Measurements from ENCODE around the gene SYNDIG1. TPM values are rescaled to one million over a fixed set of nuclear protein-coding genes. Genes with fewer than 3 reads are reported as not detected.
A peak's percentile ranks its signal among the peaks of the same experiment; 100 is the strongest.

SYNDIG1 gene
- total RNA-seq, 1 experiment from 2014 or later: 0.11 TPM

DNA sequence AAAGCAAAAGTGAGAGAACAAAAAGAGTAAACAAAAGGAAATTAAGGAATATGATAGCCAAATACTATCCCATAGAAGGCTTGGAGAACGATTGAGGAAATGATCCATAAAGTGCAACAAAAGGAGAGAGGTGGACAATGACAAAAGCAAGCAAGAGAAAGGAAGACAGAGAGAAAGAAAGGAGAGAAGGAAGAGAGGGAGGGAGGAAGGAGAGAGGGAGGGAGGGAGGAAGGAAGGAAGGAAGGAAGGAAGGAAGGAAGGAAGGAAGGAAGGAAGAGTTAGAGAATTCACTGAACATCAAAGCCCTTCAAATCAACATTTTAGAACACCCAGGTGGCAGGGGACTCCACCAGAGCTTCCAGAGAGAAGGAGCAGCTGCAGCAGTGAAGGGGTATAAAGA, 185.0 kb downstream of the SYNDIG1 start:
- DNase-seq (ENCODE audit: low read depth): no peak

DNA sequence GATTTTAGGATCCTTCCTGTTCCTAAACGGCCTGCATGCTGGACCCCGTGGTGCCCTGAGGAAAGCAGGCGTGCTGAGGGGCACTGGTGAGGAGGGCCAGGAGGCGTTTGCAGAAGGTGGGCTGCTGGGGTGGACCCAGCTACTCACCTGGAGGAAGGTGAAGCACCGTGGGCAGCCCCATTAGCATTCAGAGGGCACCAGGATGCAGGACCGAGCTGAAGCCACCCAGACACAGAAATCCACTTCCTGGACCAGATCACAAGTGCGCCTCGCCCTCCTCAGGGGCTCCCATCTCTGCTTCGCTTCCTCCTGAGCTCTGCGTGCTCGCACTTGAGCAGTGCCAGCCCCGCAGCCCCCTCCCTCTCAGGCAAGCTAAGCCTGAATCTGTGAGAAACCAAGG, 187.0 kb downstream of the SYNDIG1 start:
- DNase-seq (ENCODE audit: low read depth): no peak

DNA sequence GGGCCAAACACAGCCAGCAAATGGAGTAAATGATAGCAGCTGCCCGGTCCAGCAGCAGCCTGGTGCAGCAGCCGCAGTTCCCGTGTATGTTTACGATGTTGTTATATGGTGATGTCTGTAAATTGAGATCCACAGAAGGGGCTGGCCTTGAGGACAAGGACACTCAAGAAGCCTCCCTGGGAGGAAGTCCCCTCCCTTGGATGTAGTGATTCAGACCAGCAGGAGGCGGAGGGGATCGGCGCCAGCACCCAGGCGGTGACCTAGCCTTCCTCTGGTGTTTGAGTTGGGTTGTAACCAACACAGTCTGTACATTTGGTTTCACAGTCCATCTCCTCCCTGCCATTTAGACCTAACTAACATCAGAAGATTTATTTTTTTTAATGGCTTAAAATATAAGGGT, 187.8 kb downstream of the SYNDIG1 start:
- no peak for DNase-seq (ENCODE audit: low read depth)

DNA sequence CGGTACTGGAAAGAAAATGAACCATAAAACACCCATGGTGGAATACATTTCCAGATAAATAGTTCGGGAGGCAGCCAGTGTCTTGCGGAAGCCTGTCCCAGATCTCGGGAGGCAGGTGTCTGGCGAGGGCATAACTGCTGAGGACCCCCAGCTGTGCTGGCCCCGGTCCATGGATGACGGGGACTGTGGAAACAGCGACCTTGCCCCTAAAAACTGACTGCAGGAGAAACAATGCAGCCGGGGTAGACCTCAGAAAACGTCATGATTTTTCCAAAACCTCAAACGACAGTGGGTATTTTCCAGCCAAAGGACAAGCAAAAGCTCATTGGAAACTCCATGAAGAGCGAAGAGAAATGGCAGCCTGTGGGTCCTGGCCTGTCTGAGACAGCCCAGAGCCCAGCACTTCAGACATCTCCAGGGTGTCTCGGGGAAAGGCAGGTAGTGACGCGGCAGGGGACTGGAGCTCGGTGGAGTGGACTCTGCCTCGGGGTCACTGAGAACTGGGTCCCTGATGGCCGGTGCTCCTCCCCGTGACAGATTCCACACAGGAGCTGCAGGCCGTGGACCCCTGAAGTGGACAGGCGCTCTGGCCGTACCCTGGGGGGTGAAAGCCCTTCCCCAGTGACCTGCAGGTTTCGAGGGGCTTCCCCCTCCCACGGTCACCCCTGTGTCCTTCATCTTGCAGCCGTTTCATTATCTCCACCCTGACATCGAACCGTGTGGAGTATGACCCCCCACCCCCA, 188.6 kb downstream of the SYNDIG1 start:
- no peak for DNase-seq (ENCODE audit: low read depth)

DNA sequence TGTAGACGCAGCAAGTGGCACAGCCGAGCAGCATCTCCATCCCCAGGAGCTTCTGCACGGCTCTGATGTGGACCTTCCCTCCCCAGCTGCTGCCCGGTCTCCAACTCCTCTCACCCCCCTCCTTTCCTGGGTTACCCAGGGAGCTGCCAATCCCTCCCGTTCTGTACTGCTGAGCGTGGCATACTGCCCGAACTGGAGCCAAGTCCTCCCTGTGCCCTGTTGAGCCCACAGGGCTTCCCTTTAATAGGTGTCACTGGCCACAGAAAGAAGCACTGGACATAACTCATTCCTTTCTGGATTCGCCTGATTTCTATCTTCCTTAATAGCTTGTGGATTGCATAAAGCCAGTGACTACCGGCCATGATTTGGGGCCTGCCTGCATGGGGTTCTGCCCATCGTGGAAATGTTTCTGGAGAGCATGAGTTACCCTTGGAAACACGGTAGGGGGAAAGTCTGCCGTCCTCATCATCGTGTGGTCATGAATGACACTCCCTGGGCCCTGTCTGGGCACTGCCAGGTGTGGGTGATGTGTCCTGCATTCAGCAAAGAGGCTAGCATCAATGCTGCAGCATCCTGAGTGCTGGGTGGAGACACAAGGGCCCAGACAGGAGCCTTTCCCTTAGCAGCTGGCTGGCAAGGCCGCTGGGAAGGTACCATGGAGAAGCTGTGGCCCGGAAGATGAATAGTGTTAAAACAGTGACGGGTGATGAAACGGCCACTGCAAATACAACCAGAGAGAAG, 189.7 kb downstream of the SYNDIG1 start:
- DNase-seq (ENCODE audit: low read depth): no peak

DNA sequence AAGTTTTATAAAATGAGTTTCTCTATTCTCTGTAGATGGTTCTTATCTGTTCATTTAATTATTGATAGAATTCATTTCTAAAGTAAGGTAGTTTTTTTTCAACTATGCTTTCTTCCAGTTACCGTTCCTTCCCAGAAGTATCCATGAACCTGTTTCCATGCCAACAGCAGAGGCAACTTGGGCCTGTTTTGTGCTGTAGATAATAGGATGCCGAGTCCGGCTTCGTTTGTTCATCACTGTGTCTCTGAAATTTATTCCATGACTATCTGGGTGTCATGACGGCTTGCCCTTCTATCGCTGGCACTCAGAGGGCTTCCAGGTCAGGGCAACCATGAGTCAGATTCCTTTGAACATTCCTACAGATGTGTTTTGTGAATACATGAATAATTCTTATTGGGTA, 190.4 kb downstream of the SYNDIG1 start:
- no peak for DNase-seq (ENCODE audit: low read depth)

DNA sequence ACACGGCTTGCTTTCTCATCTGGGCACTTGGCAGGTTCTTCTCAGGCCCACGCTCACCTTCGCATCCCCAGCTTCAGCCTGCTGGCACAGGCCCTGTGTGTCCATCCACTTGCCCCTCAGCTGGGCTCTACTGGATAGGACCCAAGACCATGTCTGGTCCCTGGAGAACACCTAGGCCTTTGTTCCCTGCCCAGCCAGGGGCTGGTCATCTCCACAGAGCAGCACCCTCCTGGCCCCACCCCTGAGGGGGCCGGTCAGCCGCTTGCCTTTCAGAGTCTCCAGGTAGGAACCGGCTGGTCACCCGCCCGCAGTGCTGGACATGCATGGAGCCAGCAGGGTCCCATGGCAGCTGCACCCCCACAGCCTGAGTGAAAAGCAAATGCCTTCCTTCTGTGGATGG, 191.2 kb downstream of the SYNDIG1 start:
- no peak for DNase-seq (ENCODE audit: low read depth)

DNA sequence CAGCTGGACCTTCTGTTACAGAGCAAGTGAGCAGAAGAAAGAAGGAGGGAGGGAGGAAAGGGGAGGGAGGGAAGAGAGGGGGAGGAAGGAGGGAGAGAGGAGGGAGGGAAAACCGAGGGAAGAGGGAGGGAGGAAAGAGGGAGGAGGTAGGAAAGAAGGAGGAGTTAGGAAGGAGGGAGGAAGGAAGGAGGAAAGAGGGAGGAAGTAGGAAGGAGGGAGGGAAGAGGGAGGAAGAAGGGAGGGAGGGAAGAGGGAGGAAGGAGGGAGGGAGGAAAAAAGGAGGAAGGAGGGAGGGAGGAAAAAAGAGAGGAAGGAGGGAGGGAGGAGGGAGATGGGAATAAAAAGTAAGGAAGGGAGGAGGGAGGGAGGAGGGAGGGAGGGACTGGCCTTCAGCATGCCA, 191.8 kb downstream of the SYNDIG1 start:
- no peak for DNase-seq (ENCODE audit: low read depth)

DNA sequence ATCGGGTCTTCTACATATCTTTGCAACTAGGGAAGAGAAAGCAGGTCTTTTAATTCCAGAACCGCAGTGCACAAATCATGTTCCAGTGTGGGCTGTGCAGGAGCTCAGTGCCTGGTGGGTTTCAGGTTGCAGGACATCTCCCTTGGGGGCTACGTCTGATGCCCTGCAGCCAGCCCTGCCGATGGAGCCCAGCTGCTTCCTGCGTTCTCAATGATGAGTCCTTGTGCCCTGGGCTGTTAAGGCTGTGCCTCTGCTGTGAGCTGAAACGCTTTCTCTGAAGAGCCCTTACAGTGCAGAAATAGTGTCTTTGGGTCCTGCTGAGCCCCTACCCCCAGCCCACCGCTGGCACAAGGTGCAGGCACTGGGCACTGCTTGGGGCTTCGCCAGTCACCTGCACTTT, 192.9 kb downstream of the SYNDIG1 start:
- no peak for DNase-seq (ENCODE audit: low read depth)

DNA sequence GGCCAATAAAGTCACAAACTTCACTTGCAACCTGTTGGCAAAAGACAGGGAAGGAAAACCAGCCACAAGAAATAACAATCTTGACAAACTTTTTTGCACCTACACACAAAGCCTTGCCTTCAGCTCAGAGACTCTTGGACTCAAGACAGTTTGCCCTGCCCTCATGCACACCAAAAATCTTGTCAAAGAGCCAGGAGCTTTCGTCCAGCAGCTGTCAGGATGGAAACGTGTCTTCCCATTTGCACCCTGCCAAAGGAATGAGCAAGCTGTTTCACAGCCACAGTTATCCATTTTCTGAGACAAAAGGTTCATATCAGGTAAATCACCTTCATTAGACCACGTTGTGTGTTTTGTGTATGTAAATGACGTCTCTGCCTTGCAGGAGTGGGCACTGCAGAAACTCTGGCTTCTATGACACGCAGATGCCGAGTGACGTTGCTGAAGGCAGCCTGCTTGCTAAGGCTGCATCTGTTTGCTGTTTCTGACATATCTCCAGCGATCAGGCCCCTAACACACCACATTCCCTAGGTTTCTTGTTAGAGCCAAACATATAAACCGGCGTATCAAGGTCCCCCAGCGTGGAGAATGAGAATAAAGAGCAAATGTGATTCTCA, 193.4 kb downstream of the SYNDIG1 start:
- DNase-seq (ENCODE audit: low read depth): peak; percentile 63

DNA sequence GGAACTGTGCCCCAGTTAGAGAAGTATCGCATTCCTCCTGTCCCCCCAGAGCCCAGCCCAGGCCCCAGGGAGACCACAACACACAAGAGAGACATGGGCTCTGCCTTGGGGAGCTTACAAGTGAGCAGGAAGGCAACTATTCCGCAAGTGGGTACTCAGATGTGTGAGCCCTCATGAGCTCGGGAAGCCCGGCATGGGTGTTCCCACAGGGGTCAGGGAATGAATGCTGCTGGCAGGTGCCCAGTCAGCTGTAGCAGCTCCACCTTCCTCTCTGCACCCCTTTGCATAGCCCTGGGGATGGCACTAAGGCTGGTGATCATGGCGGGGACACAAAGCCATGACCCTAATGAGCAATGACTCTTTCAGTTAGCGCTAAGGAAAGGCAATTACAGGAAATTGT, 194.1 kb downstream of the SYNDIG1 start:
- no peak for DNase-seq (ENCODE audit: low read depth)

DNA sequence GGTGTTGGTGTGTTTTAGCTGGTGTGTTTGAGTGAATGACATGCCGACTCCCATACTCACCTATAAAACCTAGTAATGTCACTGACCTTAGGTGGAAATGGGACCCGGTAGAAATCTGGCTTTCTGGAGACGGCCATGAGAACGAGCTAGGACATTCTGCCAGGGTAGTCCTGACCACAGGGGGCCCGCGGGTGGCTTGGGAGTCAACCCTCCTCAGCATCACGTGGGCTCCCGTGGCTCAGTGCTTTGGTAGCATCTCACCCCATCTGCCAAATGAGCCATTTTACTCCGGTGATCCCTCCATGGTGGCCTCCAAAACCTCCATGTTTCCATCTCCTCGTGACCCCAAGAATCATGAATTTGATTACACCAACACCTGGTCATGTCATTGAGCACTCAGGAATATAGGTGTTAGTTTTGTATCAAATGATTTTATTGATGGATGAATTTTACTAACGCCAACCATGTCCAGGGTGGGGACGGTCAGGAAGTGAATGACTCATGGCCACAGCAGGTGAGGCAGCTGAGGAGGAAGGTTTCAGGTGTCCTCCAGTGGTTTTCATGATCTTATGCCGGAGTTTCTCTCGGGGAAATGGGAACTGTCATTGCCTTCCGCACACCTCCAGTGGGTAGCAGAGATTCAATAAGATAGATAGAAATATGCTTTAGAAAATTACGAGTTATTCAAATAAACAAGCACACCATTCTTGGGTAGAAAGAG, 195.0 kb downstream of the SYNDIG1 start:
- DNase-seq (ENCODE audit: low read depth): no peak

DNA sequence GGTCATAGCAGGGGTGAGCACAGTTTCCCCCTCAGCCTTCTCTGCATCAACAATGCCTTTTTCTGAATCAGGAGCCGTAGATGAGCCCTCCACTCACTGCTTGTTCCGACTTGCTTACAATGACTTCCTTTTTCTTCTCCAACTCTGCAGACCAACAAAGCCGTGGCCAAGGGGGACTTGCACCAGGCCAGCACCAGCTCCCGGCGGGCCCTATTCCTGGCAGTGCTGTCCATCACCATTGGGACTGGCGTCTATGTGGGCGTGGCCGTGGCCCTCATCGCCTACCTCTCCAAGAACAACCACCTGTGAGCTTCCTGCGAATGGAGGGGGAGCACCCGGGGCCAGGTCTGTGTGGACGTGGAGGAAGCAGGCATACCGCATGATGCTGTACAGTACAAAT, 195.8 kb downstream of the SYNDIG1 start:
- DNase-seq (ENCODE audit: low read depth): no peak

DNA sequence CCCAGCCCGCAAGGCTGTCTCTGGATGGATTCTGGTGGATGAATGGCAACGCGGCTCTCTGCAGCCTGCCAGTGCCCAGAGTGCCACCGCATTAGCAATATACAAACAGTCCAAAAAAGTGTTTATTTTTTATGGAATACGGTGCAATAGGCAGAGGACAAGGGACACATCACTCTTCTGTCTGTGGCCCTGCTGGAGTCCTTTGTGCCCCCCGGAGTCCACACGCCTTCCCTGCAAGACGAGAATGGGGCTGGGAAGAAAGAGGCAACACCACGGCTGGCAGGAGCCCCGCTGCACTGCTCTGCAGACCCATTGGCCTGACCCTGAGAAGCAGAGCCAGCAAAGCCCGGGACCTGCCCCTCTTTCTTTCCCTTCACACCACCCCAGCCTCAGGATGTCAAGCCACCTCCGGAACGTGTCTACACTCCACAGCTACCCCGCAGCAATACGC, 196.3 kb downstream of the SYNDIG1 start:
- DNase-seq (ENCODE audit: low read depth): no peak

DNA sequence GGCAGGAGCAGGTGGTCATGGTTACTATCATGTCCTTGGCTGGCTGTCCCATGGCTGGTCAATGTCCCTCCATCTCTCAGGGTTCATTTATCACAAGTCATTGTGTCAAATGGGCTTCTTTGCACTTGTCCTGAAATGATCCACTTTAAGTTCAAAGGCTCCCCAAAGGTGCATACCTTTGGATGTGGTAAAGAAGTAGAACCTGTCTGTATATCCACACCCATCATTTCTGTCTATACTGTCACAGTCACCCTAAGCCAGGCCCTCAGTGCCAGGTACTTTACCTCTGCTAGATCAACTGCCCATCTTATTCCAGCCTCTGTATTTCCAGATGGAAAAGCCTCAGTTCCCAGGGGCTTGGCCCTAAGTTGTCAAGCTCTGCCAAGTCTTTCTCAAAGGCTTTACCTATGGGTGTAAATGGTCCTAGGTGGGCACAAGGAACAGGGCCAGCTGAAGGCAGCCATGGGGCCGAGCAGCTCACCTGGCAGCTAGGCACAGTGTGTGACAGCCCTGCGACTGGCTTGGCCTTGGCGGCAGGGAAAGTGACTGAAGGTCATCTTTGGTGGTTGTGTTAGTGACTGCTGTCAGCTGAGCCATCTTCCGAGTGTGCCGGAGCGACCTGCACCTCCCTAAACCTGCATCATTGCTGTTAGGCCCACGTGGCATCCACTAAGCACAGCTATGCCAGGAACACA, 198.4 kb downstream of the SYNDIG1 start:
- DNase-seq (ENCODE audit: low read depth): no peak

DNA sequence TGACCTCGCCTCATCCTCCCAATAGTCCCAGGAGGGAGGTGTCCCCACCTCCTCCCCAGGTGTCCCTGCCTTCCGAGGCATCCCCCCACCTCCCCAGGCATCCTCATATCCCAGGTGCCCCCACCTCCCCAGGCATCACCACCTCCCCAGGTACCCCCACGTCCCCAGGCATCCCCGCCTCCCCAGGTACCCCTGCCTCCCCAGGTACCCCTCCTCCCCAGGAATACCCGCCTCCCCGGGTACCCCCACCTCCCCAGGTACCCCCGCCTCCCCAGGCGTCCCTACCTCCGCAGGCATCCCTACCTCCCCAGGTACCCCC, 198.9 kb downstream of the SYNDIG1 start:
- DNase-seq (ENCODE audit: low read depth): no peak

DNA sequence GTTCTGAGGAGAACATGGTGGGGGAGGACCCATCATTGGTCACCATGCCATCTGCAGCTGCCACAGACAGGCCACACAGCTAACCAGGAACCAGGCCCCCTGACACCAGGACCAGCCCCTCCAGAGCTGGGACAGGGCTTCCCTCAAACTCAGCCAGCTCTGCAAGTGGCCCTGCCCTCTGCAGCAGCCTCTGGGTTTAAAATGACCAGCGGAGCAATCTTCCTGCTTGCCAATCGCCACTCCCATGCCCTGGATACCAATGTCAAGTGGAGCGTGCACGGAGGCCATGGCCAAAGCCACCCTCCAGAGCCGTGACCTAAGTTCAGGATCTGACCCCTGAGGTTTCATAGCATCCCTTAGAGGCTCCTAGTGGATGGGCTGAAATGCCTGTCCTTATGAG, 199.4 kb downstream of the SYNDIG1 start:
- DNase-seq (ENCODE audit: low read depth): no peak

DNA sequence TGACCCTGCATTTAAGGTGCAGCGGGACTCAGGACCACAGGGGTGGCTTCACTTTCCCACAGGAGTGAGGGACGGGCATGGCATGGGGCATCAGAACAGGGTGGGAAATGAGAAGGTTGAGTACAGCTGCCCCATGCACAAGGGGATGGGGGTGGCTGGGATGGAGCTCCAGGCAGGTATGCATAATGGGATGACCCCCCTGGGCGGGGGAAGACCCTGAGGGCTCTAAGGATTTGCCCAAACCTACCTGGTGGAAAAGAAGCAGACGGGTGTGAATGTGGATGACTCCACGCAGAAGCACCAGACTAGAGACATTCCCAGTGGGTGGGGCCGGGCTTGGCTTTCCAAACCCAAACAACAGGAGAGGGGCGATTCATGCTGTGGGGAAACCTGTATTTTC, 200.3 kb downstream of the SYNDIG1 start:
- DNase-seq (ENCODE audit: low read depth): no peak

DNA sequence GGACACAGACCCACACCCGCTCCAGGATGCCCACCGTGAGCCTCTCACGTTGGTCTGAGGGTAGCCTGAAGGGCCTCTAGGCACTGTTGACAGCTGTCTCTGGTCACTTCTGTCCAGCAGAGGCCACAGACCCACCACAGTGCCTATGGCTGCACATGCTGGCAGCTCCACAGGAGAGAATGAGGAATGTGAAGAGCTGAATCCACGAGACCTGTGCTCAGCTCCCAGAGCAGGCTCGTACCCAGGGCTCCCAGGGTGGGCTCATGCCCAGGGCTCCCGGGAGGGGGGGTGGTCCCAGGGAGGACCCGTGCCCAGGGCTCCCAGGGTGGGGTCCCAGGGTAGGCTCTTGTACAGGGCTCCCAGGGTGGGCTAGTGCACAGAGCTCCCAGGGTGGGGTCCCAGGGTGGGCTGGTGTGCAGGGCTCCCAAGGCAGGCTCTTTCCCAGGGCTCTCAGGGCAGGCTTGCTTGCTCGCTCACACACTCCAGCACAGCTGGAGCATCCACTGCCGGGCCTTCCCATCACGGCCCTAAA, 201.0 kb downstream of the SYNDIG1 start:
- no peak for DNase-seq (ENCODE audit: low read depth)

DNA sequence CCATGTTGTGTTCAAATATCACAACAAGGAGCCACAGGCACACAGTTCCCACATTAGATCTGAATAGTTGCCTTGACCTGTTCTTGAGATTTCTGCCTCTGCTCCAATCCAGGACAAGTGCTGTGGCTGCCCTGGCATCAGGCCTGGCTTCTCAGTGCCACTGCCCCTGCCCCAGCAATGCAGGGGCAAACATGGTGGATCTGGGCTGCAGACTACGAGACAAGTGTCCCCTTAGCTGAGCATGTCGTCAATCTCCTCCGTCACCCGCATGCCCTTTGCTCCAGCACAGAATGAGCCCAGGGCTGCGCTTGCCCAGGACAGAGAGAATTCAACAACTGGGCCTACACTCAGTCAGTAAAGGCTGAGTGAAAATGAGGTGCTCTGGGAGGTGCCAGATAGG, 201.6 kb downstream of the SYNDIG1 start:
- DNase-seq (ENCODE audit: low read depth): no peak

DNA sequence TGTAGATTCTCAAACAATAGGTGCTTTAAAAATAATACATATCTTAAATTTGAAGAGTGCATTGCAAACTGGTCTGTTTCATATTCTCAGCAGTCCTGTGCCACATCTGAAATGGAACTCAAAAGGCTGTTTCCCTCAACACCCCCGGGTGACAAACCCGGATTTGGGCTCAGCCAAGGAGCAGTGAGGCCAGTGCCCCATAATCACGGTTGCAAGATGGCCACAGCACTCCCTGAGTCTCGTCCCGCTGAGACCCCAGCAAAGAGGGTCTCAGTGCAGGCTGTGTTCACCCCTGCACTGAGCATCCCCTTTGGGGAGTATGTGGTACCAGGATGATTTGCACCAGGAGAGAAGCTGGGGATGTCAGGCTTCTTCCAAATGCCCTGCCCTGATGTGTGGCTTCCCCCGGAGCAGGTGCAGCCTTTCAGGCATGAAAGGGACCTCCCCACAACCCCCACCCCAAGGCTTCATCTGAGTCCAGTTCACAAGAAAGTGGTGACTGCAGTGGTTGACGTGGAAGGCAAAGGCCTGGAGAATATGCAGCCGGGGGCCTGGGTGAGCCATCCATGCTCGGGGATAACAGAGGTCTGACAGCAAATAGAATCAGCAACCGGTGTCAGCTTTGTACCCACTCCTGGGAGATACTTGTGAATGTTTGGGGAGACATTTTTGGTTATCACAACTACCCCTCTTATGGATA, 202.9 kb downstream of the SYNDIG1 start:
- peak; percentile 67 for DNase-seq (ENCODE audit: low read depth)

Data from LHCN-M2 (cell line).